Measurements from ENCODE around the gene EXO1.
"Not testable (repeated sequence)": the region's sequence is repeated elsewhere in the genome, so short reads cannot be mapped to it uniquely, and the experiment has no call there.

The EXO1 gene

DNA sequence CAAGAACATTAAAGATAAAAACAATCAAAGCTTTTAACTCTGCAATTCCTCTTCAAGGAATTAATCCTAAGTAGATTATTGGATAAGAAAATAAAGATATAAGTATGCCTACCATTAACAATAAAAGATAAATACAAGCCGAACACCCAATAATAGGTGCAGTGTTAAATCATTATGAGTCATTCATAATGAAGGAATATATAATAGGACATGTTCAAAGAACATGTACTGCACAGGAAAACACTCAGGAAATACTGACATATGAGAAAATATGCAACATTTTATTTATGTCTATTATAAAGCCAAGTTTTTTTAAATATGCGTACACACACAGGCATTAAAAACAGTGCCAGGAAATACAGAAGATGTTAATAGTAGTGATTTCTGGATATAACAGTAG lies 11.1 kb upstream of the EXO1 start:
- DNase-seq (ENCODE audit: low read depth, low spot score) = no peak

DNA sequence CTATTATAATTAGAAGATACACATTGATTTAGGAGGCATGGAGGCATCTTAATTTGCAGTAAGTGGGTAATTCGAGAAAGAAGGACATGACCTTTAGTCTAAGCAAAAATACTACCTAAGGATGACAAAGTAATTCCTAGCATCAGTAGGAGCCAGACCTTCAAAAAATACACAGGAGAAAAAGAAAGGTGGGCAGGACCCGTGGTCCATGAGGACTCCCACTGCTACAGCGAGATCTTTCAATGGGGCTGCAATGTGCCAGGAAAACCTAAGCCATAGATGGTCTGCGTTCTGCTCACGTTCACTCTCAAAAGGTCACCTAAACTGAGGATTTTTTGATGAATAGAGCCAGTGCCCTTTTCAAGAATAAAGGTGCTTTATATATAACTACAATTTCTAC lies 10.6 kb upstream of the EXO1 start:
- no peak for DNase-seq (ENCODE audit: low read depth, low spot score)

- no peak for DNase-seq (ENCODE audit: low read depth, low spot score)
Observed at GRCh38 chr1:241837901-241838300, 10.1 kb upstream of the EXO1 start.

DNA sequence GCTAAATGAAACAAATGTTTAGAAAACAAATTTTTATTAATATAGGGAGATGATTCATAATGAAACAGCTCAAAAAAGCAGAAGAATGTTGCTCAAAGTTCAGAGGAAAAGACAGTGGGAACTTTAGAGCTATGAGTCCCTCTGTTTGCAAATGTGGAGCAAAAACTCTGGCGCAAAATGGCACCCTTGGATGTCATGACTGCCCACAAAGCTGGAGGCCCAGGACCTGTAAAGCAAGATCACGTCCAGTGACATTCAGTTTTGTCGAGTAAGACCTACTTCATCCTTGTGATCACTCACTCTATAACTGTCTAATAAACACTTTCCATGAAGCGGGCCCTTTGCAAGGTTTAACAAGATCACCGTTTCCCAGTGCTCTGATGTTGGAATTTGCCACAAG lies 9.1 kb upstream of the EXO1 start:
- DNase-seq (ENCODE audit: low read depth, low spot score) = no peak

DNA sequence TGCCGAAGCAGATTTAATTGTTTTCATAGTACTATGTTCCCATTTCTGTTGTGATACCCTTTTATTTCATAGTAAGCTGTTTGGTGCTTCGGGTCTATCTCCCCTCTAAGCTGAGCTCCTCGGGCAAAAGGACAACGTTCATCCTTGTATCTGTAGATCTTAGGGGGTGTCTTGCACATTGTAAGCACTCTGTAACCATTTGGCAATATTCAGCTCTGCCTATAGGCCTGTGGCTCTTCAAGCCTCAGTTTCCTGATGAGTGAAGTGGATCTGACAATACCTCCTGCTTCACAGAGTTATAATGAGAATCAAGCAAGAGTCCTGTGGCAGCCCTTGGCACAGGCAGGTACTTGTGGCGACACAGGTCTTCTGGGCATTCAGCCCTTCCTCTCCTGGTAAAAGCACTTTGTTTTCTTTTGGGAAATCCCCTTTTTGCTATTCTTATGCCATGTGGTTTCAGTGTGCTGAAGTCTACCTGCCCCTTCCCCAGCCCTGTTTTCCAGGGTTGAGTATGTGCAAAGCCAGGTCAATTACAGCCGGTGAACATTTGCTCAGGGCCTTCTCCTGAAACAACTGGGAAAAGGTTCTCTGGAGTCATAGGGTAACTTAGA lies 8.5 kb upstream of the EXO1 start:
- DNase-seq (ENCODE audit: low read depth, low spot score) = no peak

GRCh38 chr1:241840164-241840563 lies 7.8 kb upstream of the EXO1 start:
- DNase-seq (ENCODE audit: low read depth, low spot score) = no peak

DNA sequence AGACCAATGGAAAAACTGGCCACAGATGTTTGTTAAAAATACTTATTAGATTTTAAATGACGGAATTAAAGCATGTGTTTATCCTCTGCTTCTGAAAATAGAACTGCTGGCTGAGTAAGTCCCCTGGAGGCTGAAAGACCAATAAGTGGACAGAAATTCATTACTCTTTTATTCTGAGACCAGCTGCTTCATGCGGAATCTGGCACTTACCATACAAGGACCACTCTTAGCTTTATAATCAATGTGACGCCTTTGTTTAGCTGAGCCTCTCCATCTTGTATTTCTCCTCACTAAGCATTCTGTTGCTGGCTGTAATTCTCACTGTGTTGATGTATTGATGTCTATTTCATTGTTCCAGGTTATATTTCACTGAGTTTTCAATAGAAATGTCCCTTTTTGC lies 6.3 kb upstream of the EXO1 start:
- DNase-seq (ENCODE audit: low read depth, low spot score) = no peak

GRCh38 chr1:241842565-241842964 lies 5.4 kb upstream of the EXO1 start:
- no peak for DNase-seq (ENCODE audit: low read depth, low spot score)

GRCh38 chr1:241844593-241844992 lies 3.4 kb upstream of the EXO1 start:
- no peak for DNase-seq (ENCODE audit: low read depth, low spot score)

- DNase-seq (ENCODE audit: low read depth, low spot score) = no peak
Observed at GRCh38 chr1:241846375-241846774, 1.6 kb upstream of the EXO1 start.

DNA sequence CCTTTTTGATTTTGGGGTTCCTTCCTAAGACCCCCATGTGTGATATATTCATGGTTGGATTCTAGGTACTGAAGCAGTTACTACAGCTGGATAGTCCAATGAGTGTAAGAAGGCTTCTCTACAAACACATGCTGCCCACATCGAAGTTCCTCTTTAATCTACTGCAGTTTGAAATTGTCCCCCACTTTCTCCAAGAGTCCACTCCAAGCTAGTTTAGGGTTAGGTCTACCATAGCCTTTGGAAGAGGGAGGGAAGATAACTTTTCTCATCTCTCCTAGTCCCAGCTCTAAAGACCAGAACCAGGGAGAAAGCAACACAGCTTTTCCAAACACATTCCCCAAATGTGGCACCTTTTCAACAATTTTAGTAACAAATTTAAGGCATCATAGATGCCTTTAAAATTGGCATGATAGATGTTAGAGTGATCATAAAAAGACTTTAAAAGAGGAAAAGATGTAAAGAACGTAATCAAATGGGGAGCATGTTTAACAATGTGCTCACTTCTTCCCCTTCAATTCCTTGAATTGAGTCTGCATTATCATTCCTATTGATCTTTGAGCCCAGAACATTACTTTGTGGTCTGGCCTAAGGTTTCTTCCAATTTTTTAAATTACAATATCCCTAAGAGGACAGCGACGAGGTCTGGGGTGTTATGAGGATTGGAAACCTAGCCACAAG lies 1.0 kb upstream of the EXO1 start:
- no peak for DNase-seq (ENCODE audit: low read depth, low spot score)

DNA sequence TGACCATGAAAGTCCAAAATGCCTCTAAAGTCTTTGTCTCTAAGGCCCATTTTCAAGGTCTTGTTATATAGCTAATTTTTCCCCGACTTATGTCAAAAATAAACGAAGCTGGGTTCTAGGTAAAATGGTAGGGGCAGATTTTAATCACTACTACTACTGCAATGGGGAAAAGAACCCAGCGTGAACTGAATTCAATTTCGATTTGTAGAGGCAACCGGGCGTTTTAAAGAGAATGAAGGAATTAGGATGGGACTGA lies 536 bp upstream of the EXO1 start:
- no peak for DNase-seq (ENCODE audit: low read depth, low spot score)

DNA sequence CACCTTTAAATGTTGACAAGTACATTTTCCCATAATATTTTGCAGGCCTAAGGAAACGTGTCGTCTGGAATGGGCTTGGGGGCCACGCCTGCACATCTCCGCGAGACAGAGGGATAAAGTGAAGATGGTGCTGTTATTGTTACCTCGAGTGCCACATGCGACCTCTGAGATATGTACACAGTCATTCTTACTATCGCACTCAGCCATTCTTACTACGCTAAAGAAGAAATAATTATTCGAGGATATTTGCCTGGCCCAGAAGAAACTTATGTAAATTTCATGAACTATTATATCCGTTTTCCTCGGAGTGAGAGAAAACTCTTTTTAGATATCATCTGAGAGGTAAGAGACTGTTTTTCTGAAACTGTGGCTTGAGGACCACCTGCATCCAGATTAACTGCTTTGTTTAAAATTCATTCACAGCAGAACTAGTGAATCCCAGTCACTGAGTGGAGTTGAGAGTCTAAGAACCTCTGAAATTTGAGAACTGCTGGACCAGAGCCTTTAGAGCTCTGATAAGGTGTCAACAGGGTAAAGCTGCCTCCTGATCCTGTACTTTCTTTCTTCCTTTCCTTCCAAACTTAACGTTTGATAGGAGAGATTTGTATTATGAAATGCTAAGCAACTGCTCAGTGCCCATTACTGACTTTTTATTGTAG lies 811 bp downstream of the EXO1 start:
- no peak for DNase-seq (ENCODE audit: low read depth, low spot score)

GRCh38 chr1:241849345-241849695 lies 1.3 kb downstream of the EXO1 start:
- no peak for DNase-seq (ENCODE audit: low read depth, low spot score)

GRCh38 chr1:241855545-241856140 lies 7.6 kb downstream of the EXO1 start:
- not testable (repeated sequence) for DNase-seq (ENCODE audit: low read depth, low spot score)

DNA sequence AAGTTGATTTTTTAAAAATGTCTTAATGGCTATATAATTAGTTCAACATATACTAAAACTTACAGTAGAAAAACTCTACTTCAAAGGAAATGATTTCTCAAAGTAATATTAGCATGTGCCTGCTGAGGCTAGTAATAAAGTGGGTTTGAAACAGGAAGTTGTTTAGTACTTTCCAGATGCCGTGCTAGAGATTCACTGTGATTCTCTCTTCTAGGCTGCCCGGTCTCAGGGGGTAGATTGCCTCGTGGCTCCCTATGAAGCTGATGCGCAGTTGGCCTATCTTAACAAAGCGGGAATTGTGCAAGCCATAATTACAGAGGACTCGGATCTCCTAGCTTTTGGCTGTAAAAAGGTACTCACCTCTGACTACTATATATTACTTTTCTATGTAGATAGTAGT lies 9.1 kb downstream of the EXO1 start:
- no peak for DNase-seq (ENCODE audit: low read depth, low spot score)

DNA sequence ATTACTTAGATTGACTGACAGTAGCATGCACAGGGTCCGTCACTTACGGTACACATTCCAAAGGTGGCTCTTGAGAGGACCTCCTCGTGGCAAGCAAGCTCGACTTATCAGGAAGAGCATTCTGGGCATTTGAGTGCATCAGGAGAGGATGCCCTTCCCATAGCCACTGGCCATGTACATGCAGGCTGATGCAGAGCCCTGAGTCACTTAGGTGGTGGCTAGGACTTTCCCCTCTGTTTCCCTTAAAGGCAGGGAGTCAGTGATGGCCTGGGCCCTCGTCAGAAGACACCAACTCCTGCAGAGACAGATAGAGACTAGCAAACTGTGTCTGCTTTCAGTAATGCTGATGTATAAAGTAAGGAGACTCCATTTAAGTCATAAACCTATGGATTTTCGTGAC lies 12.9 kb downstream of the EXO1 start:
- no peak for DNase-seq (ENCODE audit: low read depth, low spot score)

- DNase-seq (ENCODE audit: low read depth, low spot score) = no peak
Observed at GRCh38 chr1:241869022-241869421, 21.0 kb downstream of the EXO1 start.

DNA sequence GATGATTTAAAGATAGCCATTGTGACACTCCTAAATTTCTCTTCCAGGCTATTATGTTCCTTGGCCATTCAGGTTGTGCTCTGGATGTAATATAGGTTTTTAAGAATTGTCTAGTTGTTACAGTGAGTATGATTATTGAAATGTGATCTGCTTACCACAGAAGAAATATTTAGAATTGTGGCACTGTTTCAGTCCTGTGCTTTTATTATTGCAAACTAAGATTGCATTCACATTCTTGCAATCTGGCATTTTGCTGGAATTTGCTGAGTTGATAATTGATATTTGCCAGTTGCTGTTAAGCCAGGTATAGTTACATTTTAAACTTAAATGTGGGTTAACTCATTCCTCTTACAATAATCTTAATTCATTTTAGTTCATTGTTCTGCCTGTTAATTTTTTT lies 22.3 kb downstream of the EXO1 start:
- no peak for DNase-seq (ENCODE audit: low read depth, low spot score)

- no peak for DNase-seq (ENCODE audit: low read depth, low spot score)
Observed at GRCh38 chr1:241870746-241871430, 22.9 kb downstream of the EXO1 start.

DNA sequence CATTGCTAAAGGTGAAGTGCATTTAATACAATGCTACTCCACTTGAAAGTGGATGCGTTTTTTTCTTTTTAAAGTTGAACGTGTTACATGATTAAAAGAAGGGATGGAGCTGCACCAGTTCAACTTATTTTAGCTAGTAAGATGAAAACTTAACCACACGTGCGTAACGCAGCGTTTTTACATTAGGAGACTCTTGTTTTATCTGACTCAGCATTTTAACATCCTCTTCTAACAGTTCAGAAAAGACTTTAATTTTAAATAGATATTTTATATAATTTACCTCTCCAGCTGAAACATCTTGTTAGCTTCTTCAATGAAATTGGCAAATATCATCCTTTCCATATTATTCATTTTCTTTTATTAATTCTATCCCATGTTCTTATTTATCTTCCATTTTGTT lies 33.4 kb downstream of the EXO1 start:
- DNase-seq (ENCODE audit: low read depth, low spot score) = no peak

DNA sequence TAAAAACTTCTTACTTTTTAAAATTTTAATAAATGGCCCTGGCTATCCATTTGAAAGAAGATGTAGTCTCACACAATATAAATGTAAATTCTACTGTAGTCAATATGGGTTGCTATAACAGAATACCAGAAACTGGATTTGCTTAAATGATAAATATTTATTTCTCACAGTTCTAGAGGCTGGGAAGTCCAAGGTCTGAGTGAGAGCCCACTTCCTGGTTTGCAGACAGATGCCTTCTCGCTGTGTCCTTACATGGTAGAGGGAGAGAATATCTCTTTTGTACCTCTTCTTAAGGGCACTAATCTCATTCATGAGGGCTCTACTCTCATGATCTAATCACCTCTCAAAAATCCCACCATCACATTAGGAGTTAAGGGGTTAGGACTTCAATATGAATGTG lies 35.2 kb downstream of the EXO1 start:
- DNase-seq (ENCODE audit: low read depth, low spot score) = no peak

- no peak for DNase-seq (ENCODE audit: low read depth, low spot score)
Observed at GRCh38 chr1:241888232-241888631, 40.2 kb downstream of the EXO1 start.
